Sigmoid colon (tissue), 4 donors: ENCODE data around the gene RAX2.

Source experiments
- CTCF ChIP-seq, 4 experiments: fragments of 450-650 bp in 3 of 4; fragments of 200-600 bp in 1 of 4; IDR thresholded peaks; one replicate each; pipeline ENCODE4 v1.5.1; 2016 to 2019; ENCODE audit warnings: antibody characterized with exemption in 4 of 4, mild to moderate bottlenecking in 3 of 4, moderate library complexity in 2 of 4
- POLR2AphosphoS5 ChIP-seq, 4 donors: sonication (generic); formaldehyde crosslinking; IDR thresholded peaks; one replicate each; pipeline ENCODE4 v1.6.1; 2017; ENCODE audit warnings: antibody characterized with exemption in 4 of 4

- TF ChIP-seq CTCF (IDR thresholded peaks at IDR 0.05) (peak; percentile 53 to 75 (median 60)), POLR2AphosphoS5 (IDR thresholded peaks at IDR 0.05) (peak; percentile 85 to 94 (median 90))
Observed at GRCh38 chr19:3761382-3762129, 10.5 kb downstream of the RAX2 start, which contains the start of gene APBA3.
